SU-DHL-6 (cell line): ENCODE measurements around the gene PGAP3.

Source experiments
- EZH2phosphoT487 ChIP-seq: fragments of 200-600 bp; sonication (generic), shearing (Covaris generic); conservative IDR thresholded peaks from 2 replicates; pipeline ENCODE4 v1.6.1; 2018; ENCODE audit warnings: mild to moderate bottlenecking, antibody characterized with exemption, low read length, moderate library complexity, mixed read lengths
- TF ChIP-seq, protein P1 (sequence below): fragments of 200-600 bp; sonication (generic); IDR thresholded peaks from one replicate; pipeline ENCODE4 v1.5.1; 2017; ENCODE audit warnings: antibody characterized with exemption, mild to moderate bottlenecking, low read length, moderate library complexity; ENCODE audit not compliant: insufficient read depth, poor library complexity, severe bottlenecking

DNA sequence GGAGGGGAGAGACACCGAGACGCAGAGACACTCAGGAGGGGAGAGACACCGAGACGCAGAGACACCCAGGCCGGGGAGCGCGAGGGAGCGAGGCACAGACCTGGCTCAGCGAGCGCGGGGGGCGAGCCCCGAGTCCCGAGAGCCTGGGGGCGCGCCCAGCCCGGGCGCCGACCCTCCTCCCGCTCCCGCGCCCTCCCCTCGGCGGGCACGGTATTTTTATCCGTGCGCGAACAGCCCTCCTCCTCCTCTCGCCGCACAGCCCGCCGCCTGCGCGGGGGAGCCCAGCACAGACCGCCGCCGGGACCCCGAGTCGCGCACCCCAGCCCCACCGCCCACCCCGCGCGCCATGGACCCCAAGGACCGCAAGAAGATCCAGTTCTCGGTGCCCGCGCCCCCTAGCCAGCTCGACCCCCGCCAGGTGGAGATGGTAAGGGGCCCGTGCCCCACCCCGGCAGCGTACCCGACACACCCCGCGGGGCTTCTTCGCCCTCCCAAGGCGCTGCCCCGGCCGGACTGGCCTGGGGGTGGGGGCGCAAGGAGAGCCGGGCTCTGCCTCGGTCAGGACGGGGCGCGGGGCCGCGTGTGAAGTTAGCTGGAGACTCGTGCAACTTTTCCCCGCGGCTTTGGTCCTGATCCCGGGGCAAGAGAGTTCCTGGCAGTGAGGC lies 60.7 kb downstream of the PGAP3 start:
- TF ChIP-seq, protein P1, sequence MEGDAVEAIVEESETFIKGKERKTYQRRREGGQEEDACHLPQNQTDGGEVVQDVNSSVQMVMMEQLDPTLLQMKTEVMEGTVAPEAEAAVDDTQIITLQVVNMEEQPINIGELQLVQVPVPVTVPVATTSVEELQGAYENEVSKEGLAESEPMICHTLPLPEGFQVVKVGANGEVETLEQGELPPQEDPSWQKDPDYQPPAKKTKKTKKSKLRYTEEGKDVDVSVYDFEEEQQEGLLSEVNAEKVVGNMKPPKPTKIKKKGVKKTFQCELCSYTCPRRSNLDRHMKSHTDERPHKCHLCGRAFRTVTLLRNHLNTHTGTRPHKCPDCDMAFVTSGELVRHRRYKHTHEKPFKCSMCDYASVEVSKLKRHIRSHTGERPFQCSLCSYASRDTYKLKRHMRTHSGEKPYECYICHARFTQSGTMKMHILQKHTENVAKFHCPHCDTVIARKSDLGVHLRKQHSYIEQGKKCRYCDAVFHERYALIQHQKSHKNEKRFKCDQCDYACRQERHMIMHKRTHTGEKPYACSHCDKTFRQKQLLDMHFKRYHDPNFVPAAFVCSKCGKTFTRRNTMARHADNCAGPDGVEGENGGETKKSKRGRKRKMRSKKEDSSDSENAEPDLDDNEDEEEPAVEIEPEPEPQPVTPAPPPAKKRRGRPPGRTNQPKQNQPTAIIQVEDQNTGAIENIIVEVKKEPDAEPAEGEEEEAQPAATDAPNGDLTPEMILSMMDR: no peak
- no peak for TF ChIP-seq EZH2phosphoT487
